Fibroblast of lung (primary cell): Measurements from ENCODE around the gene PHC2.

Source experiments
- EZH2 ChIP-seq: IDR thresholded peaks from 2 replicates; pipeline ENCODE4 v1.5.1; 2012; ENCODE audit warnings: low read length, control low read depth, mild to moderate bottlenecking; ENCODE audit errors: missing control alignments
- TF ChIP-seq, protein P1 (sequence below), 2 donors: IDR thresholded peaks in 1 of 2; conservative IDR thresholded peaks in 1 of 2; 1 replicate in 1 of 2; 2 replicates in 1 of 2; pipeline ENCODE4 v1.5.1; 2011 to 2012; ENCODE audit warnings: low read length in 2 of 2, control low read depth in 1 of 2, inconsistent platforms in 1 of 2, low read depth in 1 of 2, mild to moderate bottlenecking in 1 of 2

DNA sequence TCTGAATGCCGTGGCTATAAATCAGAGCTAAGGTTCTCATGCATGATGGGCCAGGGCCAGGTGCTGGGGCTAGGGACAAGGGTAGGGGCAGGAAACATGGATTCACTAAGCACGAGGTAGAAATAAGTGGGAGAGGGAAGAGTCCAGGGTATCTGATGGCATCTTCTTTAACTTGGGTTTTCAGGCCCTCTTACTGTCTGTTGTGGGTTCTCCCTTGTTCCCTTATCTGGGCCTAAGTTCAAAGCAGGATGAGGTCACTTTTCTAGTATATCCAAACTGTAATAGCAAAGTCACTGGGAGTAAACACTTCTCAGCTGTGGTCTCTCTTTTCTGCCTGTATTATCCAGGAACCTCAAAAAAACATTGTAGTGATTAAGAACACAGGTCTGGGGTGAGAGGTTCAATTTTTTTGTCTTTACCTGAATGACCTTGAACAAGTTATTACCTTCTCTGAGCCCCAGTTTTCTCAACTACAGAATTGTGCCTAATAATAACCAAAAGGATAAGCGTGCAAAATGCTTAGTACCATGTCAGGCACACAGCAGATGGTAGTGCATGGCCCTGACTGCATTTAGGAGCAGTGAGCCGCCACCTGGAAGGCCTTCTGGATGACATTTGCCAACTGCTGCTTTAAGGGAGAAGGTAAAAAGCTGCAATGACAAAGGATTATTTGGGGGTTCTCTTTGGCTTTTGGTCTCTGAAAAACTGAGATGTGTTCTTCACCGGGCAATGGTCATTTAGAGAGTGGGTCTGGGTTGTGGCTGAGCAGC lies 56.4 kb downstream of the PHC2 start:
- TF ChIP-seq, protein P1, sequence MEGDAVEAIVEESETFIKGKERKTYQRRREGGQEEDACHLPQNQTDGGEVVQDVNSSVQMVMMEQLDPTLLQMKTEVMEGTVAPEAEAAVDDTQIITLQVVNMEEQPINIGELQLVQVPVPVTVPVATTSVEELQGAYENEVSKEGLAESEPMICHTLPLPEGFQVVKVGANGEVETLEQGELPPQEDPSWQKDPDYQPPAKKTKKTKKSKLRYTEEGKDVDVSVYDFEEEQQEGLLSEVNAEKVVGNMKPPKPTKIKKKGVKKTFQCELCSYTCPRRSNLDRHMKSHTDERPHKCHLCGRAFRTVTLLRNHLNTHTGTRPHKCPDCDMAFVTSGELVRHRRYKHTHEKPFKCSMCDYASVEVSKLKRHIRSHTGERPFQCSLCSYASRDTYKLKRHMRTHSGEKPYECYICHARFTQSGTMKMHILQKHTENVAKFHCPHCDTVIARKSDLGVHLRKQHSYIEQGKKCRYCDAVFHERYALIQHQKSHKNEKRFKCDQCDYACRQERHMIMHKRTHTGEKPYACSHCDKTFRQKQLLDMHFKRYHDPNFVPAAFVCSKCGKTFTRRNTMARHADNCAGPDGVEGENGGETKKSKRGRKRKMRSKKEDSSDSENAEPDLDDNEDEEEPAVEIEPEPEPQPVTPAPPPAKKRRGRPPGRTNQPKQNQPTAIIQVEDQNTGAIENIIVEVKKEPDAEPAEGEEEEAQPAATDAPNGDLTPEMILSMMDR (conservative IDR thresholded peaks at IDR 0.05 in 1 of 2, IDR thresholded peaks at IDR 0.05 in 1 of 2; ENCODE audit: low read depth in 1 of 2, low read length in 2 of 2) = no peak
- no peak for TF ChIP-seq EZH2
